Dedifferentiated amniotic fluid mesenchymal stem cell (primary cell): ENCODE data around the gene MPPED2.

Experiments
- DNase-seq: peaks from one replicate; pipeline ENCODE4 v3.0.0-alpha.2; 2016; ENCODE audit errors: extremely low spot score

MPPED2 gene

DNA sequence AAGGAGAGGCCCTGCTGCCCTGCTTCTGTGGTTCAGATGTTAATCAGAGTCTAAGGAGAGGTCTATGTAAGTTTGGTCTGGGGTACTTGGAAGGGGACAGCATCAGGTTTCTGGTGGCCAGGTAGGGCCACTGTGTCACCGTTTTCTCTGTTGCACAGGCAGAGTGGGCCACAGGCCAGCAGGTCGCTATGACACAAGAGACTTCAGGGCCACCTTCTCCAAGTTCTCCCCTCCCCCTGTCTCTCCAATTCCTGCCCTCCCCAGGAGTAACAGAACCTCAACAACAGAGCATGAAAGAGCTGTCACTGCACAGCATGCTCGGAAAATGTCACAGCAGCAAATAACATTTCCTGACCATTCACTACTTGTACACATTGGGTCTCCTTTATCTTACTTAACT, 58.6 kb downstream of the MPPED2 start:
- DNase-seq, result no peak

DNA sequence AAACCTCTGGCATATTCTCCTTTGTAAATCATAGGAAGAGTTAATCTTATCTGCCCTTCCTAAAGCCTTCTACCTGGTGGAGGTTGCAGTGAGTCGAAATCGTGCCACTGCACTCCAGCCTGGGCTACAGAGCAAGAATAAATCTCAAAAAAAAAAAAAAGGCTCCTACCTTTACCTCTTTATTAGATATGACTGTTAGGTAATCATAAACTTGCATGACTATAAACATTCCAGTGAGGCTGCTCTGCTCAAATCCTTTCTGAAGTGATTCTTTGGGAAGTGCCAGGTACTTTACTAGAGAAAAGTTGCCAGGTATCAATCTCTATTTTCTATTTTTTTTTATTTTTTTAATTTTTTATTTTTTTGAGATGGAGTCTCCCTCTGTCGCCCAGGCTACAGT, 59.6 kb downstream of the MPPED2 start:
- no peak for DNase-seq

DNA sequence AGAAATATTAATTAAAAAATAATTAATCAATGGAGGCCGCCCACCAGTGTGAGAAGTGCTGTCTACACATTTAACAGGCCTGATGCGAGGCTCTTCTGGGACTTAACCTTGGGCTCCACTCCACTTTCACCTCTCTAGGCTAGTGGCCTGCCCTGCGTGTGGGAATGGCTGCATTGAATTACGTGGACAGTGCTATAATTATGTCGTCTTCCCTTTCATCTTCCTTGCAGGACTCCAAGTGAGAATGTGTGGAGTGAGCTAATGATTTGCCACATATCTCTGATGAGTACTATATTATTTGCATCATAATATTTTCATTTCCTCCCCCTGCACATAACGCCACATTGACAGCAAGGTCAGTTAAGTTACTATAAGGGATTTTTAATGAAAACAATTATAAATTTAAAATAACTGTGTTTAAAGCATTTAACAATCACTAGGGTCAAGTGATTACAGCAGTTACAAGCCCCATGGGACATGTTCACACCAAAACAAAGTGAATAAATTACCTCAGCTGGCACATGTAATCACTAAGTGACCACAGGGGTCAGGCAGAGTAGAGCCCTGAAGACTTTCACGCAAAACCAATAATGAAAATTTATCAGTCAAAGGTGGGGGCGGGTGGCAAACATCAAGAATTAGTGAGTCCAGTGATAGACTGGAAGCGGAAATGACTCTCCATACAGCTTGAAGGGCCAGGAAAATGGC, 63.5 kb downstream of the MPPED2 start:
- DNase-seq, result no peak

DNA sequence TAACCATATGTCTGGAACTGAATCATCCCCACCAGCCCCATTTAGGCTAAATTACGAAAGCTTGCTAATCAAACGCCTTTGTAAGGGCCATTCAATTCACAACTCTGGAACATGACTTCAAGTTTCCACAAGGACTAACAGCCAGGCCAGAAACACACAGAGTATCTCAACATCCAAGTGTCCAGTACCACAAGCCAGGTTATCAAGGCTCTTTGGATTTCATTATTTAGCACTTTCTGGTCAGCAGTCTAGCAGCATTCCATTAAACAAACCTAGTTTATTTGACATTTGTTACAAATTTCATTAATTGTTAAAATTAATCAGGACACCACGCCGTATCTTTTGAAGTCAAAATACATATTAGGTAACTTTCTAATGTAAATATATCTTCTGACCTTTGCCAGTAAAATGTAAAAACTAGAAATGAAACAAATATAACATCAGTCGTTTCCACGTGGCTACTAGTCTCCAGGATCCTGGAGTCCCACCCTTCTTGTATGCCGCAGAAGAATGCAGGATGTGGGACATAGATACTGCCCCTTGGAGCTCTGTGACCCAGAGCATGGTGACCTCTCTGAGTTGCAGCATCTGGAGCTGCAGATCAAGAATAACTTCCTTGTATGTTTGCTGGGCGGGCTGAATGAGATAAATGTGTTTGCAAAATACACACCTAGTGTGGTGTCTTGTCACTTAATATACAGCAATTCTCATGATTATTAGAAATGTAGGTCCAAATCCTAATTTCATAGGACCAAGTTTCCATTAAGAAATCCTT, 64.7 kb downstream of the MPPED2 start:
- no peak for DNase-seq

DNA sequence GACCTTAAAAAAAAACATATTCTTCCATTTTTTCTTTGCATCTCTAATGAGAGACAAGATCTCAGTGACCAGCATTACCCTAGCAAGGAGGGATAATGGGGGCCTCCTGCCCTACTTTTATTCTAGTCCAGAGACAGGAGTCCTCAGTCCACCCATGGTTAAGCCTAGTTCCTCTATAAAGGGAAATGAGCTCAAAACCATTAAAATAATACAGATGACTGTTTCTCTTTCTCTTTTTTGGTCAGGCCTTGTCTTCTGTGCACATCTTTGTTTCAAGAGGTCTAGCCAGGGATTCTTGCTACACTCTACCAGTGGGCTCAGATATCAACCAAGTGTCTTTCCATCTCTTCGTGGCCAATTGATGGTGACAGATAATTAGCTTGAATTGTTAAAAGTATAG, 73.1 kb downstream of the MPPED2 start:
- no peak for DNase-seq

DNA sequence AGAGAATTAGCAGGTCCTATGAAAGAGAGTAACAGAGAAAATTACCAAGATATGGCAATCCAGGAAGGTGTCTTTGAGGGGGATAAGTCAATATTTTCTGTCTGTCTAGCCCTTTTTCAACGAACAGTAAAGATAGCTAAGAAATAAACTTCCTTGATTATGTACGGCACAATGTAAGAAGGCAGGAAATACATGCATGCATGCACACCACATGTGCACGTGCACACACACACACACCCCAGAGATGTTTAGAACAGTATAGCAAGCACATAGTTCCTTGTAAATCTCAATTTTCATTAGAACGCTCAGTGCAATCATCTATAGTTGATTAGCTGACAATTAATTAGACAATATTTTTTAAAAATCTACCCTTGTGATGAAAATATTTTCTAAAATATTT, 74.7 kb downstream of the MPPED2 start:
- no peak for DNase-seq

DNA sequence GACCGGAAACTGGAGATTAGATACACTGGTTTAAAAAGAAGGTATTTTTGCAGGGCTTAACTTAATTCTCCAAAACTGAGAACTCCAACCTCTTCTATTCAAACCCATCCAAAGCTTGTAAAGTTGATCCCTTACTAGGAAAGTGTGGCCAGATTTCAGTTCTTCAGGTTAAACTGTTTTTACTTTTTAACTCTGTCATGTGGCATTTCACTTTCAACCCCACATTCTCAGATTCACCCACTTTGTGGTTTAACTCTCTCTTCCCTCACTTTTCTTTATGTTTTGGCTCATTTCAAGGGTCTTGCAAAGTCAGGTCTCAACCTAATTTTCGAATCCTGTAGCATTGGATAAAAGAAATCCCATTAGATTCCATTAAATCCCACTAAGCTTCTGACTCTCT, 75.4 kb downstream of the MPPED2 start:
- DNase-seq, result no peak

DNA sequence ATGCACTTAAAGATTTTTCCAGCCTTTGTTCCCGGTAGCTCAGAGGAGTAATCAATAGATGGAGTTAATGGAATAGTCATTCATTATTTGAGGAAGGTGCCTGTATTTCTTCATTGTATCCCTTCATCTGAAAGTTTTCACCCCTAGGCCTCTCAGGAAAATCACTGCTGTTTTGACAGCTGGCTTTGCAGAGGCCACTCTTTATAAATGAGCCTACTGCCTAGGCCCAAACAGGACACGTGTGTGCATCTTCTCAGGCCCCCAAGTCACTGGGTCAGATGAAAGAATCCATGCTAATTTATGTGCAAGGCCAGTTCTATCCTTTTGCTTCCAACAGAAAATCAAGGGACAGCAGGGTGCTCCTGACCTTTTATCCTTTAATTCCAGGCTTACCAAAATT, 76.8 kb downstream of the MPPED2 start:
- no peak for DNase-seq

DNA sequence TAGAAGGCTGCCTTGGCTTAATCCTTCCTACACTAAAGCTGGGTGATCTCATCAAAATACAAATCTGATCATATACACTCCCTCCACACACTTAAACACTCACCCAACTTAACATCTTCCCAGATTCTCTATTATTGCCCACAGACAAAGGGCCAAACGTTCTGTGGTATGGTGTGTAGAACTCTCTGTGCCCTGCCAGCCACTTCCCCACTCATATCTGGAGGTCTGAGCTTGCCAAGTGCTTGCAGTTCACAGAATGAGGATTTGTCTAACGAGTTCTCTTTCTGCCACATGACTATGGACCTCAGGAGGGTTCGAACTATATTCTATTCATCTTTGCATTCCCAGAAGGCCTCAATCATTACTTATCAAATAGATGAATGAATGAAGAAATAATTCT, 77.6 kb downstream of the MPPED2 start:
- DNase-seq, result no peak

DNA sequence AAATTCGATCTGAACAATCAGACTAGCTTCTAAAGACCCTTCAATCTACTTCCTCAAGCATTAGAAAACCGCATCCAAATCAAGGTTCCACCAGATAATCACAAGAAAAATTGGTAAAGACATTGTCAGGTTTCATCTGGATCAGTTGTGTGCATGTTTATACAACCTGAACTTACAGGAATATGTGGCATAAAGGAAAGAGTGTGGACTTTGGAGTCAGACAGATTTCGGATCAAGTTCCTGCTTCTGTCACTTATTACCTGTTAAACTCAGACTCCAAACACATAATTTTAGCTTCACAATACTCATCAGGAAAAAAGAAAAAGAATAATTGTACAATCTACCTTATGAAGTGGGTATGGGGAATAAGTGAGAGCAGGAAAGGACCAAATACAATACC, 80.5 kb downstream of the MPPED2 start:
- DNase-seq, result no peak

DNA sequence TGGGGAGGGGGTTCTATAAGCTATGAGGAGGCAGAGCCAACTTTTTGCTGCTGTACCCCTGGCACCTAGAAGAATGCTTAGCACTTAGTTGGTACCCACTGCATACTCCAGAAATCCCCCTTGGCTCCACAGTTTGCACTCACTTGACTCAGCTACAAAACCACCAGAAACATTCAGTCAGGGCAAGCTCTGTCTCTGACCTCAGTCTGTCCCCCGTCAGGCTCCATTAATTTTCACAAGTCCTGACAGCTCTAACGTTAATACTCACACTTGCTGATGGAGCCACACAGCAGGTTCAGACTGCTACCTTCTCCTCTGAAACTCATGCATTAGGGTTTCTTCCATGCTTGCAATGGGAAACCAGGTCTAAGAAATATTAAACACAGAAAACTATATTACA, 81.7 kb downstream of the MPPED2 start:
- DNase-seq, result no peak

DNA sequence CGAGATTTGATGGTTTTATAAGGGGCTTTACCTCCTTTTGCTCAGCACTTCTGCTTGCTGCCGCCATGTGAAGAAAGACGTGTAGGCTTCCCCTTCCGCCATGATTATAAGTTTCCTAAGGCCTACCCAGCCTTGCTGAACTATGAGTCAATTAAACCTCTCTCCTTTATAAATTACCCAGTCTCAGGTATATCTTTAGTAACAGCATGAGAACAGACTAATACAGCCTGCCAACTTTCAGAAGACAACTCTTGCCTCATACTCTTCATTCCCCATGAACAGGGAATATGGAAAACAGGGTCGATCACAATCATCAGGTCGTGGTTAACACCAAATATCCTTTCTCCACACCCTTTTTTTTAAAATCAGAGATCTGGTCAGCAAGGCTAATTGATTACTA, 83.0 kb downstream of the MPPED2 start:
- no peak for DNase-seq

DNA sequence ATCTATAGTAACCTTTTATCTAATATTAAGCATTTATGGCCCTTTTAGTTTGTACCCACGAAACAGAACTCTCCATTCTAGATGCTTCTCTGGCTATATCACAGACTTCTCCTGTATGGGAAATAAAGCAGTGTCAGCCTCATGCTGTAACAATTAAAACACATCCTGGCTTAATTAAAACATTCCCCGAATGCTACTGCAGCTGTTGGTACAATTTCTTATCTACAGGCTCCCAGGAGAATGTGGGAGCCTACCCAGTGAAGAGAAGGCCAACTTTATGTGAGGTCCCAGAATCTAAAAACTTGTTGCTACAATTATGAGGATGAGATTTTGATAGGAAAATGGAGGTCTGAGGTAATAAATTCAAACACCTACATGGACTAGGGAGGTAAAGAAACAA, 83.8 kb downstream of the MPPED2 start:
- no peak for DNase-seq

DNA sequence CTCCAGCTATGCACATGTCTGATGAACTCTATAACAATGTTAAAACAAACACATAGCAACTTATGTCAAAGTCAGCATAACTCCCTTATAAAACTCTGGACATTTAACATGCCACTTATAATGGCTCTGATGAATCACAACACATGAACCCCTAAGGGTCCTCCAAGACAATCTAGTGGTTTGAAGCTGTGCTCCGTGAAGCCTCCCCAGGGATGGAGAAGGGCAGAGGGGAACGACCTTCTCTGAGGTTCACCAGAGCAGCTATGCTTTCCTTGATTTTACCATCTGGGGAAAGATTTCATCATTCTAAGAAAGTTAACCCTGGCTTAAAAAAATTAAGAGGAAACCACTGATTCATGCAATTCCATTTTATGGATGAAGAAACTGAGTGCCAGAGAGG, 84.4 kb downstream of the MPPED2 start:
- DNase-seq, result no peak

DNA sequence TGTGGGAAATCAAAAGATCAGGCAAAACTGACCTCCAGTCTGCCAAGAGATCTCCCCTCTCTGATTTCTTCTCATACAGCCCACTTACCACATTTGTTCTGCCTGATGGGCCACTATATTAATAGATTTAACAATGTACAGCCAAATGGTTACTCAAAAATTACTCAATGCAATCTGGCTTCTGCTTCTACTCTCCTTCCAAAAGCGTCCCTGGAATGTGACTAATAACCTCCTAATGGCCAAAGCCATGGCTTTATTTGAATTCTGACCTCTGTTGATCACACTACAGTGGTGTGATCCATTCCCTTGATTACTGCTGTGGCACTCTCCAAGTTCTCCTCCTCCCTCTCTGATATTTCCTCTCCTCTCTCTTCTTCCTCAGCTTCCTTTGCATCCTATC, 86.2 kb downstream of the MPPED2 start:
- DNase-seq, result no peak

DNA sequence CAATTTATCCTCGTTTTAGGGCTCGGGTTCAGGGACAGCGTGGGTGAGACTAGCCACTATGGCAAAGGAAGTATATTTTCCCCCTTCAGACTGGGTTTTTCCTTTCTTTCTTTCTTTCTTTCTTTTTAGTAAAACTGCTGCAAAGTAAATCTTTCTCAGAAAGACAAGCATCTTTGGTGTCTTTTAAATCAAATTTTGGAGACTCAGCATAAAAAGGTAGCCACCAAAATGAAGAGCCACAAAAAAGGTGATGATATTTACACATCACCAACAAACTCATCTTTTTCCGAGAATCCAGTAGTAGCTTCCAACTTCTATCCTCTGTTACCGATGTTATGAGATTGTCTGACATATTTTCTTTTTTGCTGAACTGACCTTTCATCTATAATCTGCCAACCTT, 88.6 kb downstream of the MPPED2 start:
- no peak for DNase-seq

DNA sequence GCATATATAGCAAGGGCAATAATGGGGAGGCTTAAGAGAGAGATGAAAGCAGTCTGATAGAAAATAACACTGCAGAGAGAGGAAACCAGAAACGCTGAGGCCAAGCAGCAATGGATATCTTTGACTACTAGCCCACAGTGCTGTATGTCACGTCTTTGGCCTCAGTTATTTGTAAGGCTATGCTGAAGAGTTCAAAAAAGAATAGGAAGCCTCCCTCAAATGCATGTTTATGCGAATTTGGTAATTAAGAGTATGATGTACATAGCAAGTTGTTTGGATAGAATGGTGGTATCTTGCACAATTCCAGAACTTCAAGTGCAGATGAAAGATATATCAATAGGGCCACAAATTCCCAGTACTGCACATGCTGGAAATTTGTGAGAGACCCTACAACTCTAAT, 89.2 kb downstream of the MPPED2 start:
- DNase-seq, result no peak

DNA sequence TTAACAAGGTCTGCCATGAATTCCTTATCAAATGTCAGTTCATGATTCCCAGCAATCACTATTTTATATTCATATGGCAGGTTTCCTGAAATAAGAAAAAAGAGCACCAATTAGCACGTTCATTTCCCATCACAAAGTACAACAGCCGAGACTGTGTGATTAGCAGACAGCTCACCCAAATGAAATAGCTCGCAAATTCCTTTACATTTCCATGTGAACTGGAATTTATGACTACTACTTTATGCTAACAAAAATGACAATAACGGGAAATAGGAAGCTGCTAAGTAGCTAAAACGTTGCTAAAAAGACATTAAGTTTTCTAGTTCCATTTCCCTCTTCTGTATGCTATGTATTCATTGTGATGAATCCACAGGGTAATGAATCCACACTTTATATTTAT, 90.7 kb downstream of the MPPED2 start:
- no peak for DNase-seq

DNA sequence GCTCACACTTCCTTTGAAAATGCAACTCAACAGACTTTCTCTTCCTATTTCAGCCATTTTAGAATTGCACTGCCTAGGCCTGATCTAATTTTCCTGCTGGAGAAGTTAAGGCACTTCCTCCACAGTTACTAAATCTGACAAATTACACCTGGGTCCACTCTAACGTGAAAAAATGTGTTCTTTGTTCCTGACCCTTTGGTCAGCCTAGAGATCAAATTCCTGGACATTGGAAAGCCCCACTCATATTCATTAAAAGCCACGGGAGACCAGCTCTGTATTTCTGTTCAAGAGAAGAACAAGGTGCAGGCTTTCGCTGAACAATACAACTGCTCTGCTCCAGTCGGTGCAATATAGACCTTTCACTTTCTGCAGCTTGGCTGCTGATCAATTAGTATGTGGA, 96.6 kb downstream of the MPPED2 start:
- DNase-seq, result no peak

DNA sequence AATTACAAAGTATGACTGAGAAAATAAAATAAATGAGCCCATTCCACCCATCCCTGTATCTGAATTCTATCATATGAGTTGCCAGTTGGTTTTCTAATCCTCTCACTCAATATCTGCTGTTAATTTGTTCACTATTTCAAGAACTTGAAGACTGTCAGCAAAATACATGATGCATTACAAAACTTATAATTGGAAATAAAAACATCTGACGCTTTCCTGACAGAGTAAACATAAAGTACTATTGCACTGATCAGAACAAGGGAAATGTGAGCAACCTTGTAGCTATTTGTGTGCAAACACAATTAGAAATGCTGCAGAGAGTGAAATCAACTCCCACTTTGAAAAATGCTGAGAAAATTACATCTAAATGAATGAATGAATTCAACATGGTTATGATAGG, 97.1 kb downstream of the MPPED2 start:
- no peak for DNase-seq

DNA sequence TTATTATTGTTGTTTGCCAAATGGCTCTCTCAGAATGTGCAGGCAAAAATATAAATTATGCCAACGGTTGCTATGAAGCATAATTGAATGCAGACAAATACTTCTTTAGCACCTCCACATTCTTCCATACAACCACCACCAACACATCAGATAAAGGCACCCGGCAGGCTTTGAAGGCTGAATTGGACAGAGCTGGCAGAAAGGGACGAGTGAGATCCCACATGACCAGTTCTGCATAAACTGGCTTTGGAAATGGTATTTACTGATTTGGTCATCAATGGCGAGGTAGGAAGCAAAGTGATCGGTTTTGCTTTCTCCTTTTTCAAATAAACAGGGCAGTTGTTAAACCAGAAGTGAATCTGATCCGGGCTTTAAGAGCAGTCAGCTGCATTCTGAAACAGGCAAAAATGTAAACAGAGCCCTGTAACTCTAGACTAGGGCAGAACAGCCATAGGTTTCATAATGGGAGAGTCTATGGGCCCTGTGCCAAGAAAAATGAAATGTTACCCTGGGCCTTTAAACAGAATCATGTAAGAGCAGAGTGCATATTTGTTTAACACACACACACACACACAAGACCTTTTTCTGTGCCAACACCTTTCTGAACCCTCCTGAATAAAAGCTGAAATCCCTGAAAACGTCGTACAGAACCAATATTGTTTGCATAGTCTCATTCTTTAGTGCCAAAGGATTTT, 97.7 kb downstream of the MPPED2 start:
- peak; percentile 86 for DNase-seq

DNA sequence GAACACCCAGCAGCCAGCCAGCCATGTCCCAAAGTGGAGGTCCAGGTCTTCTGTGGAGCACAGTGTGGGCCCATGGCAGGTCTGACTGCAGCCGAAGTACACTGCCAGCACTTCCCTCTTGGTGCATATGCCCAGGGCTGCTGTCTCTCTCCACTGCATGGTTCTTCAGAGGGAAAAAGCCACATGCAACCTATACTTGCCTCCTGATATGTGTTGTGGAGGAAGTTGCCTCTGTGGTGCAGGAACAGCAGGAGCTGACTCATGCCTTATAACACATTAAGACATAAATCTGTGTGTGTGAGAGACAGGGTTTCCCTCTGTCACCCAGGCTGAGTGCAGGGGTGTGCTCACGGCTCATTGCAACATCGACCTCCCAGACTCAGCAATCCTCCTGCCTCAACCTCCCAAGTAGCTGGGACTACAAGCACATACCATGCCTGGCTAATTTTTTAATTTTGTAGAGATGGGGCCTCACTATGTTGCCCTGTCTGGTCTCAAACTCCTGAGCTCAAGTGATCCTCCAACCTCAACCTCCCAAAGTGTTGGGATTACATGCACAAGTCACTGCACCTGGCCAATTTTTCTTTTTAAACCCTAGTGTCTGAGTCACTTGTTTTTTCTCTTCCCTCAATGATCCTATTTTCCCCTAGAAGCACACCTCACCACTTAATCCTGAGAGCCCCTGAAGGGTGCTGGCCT, 98.8 kb downstream of the MPPED2 start:
- DNase-seq, result no peak
